Astrocyte of the spinal cord (primary cell): Measurements from ENCODE around the gene PTPRN2.

Experiments
- DNase-seq: peaks from one replicate; pipeline ENCODE4 v3.0.0; 2011; ENCODE audit warnings: low read depth, low spot score
- H3K4me3 ChIP-seq: 2 replicates; pipeline ENCODE4 v1.5.1; 2011; ENCODE audit warnings: low read depth, mild to moderate bottlenecking, low read length, moderate library complexity
- CTCF ChIP-seq: IDR thresholded peaks from 2 replicates; pipeline ENCODE4 v1.5.1; 2012; ENCODE audit warnings: low read depth, mild to moderate bottlenecking, low read length, inconsistent platforms
- in situ Hi-C: cut with HindIII; loops from 2 replicates; pipeline ENCODE4 v1.10.0; 2017; ENCODE audit warnings: low sequenced_read_pairs

PTPRN2 gene

GRCh38 chr7:158558816-158559215 lies 28.8 kb downstream of the PTPRN2 start:
- DNase-seq: no peak
- no peak overlapping the region for H3K4me3 ChIP-seq
- no peak for TF ChIP-seq CTCF
- in situ Hi-C loops: no loop called here

- DNase-seq: no peak
- in situ Hi-C loops: no loop called here
- TF ChIP-seq CTCF: no peak
- no peak overlapping the region for H3K4me3 ChIP-seq
These were observed 30.2 kb downstream of the PTPRN2 start for GRCh38 chr7:158557441-158557755.

GRCh38 chr7:158556721-158557440 lies 30.7 kb downstream of the PTPRN2 start:
- TF ChIP-seq CTCF: no peak
- H3K4me3 ChIP-seq: no peak overlapping the region
- in situ Hi-C loops: no loop called here
- no peak for DNase-seq

- in situ Hi-C loops: no loop called here
- DNase-seq: no peak
- H3K4me3 ChIP-seq: no peak overlapping the region
- TF ChIP-seq CTCF: no peak
These were observed 32.5 kb downstream of the PTPRN2 start for GRCh38 chr7:158555034-158555520.

GRCh38 chr7:158550886-158551452 lies 36.7 kb downstream of the PTPRN2 start:
- no peak overlapping the region for H3K4me3 ChIP-seq
- no peak for TF ChIP-seq CTCF
- no peak for DNase-seq
- in situ Hi-C loops: no loop called here

GRCh38 chr7:158550394-158550700 lies 37.3 kb downstream of the PTPRN2 start:
- no peak overlapping the region for H3K4me3 ChIP-seq
- DNase-seq: no peak
- TF ChIP-seq CTCF: no peak
- in situ Hi-C loops: no loop called here
